Right lobe of liver (tissue), 6 donors: ENCODE results near the gene RIBC1. TPM values are rescaled to one million over a fixed set of nuclear protein-coding genes. Genes with fewer than 3 reads are reported as not detected.

Experiments used
- ATAC-seq, 4 donors: fragments of 200-7000 bp; cut with Tn5 transposase; one replicate each; pipeline ENCODE4 v1.9.1; 2020; ENCODE audit warnings: mild to moderate bottlenecking in 4 of 4, moderate library complexity in 4 of 4
- DNase-seq, 3 donors: peaks; one replicate each; pipeline ENCODE4 v3.0.0-alpha.2; 2020
- H3K27ac ChIP-seq, 3 donors: fragments of 200-600 bp; one replicate each; pipeline ENCODE4 v1.8.0; 2022
- H3K27me3 ChIP-seq, 2 donors: fragments of 200-600 bp; one replicate each; pipeline ENCODE4 v1.8.0; 2022
- H3K36me3 ChIP-seq, 4 donors: fragments of 200-600 bp; sonication (generic) in 1 of 4; one replicate each; pipeline versions ENCODE4 v1.5.1 to v1.8.0; 2017 to 2022; ENCODE audit warnings: control low read depth in 1 of 4
- H3K4me1 ChIP-seq, 4 donors: fragments of 200-600 bp; sonication (generic) in 1 of 4; one replicate each; pipeline versions ENCODE4 v1.5.1 to v1.8.0; 2017 to 2022; ENCODE audit warnings: control low read depth in 1 of 4
- H3K4me3 ChIP-seq, 3 donors: fragments of 200-600 bp; one replicate each; pipeline ENCODE4 v1.8.0; 2022
- H3K9me3 ChIP-seq, 4 donors: fragments of 200-600 bp; sonication (generic) in 1 of 4; one replicate each; pipeline versions ENCODE4 v1.5.1 to v1.8.0; 2017 to 2022; ENCODE audit warnings: control low read depth in 1 of 4
- CTCF ChIP-seq, 4 donors: fragments of 200-600 bp in 3 of 4; fragments of 450-650 bp in 1 of 4; IDR thresholded peaks; one replicate each; pipeline versions ENCODE4 v1.5.1 to v1.8.0; 2016 to 2022; ENCODE audit warnings: antibody characterized with exemption in 4 of 4, mild to moderate bottlenecking in 2 of 4
- POLR2A ChIP-seq: fragments of 450-650 bp; IDR thresholded peaks from one replicate; pipeline ENCODE4 v1.6.1; 2017; ENCODE audit warnings: antibody characterized with exemption, mild to moderate bottlenecking
- WGBS: methylation state at CpG from one replicate; pipeline ENCODE4 v1.1.6; 2018; ENCODE audit warnings: low coverage, low lambda C conversion rate; ENCODE audit not compliant: insufficient coverage; ENCODE audit errors: missing lambda C conversion rate; 5-methylcytosine and 5-hydroxymethylcytosine counted together
- intact Hi-C, 2 donors: fragments of 100-400 bp; cut with DNase I; formaldehyde crosslinking; loops; one replicate each; pipeline versions ENCODE4 v1.11.2 to v1.14.1; 2022
- microRNA-seq, 2 donors: library from miRNA; unstranded; fragments of <30 nt; microRNA quantifications; one replicate each; pipeline ENCODE4, GENCODE V29; 2019 to 2020
- small RNA-seq, 2 experiments: library from RNA; depleted of rRNA; stranded (forward); fragments of <200 nt; gene quantifications; one replicate each; pipeline ENCODE3, GENCODE V24; 2016
- total RNA-seq, 6 experiments: library from RNA; depleted of rRNA in 2 of 6; stranded (reverse); fragments of >200 nt in 2 of 6; fragmentation: NEBNext Ultra II Directional in 3 of 6; extraction: Animal tissue kit (Norgen Biotek cat#: 25700) in 3 of 6; gene quantifications; one replicate each; pipeline versions ENCODE4 v1.1.0 to v1.2.4, GENCODE V29; 2016 to 2023
- donor health status: DM: no; HTN: yes; CAD: no.
- donor health status: DM: no; HTN: no; CAD: no.
- donor health status: DM: no; HTN: no; CAD: no.
- donor health status: DM: no; HTN: yes; CAD: no.
- donor health status: DM: no; HTN: yes; CAD: no.

RIBC1 gene
- total RNA-seq, 6 experiments from 2014 or later = 0.22 to 0.88 (median 0.32) TPM; not detected in 2

DNA sequence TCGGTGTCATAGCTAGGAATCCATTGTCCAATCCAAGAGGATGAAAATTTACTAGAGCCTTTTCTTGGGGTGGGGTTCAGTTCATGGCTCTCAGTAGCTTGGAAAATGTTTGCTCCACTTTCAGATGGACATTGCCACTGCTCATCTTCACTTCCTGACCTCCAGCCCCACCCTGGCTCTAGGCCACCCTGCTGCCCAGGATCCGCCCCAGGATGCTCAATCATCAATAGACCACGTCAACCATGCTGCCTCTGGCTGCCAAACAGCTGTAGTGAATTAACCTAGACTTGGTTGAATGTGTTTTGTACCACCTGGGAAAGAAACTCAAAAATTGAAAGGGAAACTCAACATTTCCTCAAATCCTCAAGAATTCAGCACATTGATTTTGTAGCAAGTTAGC lies 48.7 kb downstream of the RIBC1 start:
- ATAC-seq = no peak
- Histone ChIP-seq H3K4me3 (no peak overlapping the region), H3K4me1 (no peaks in the 10 kb centered on the region), H3K27me3 (no peaks in the 10 kb centered on the region), H3K27ac (no peak overlapping the region), H3K36me3 (no peaks in the 10 kb centered on the region), H3K9me3 (no peaks in the 10 kb centered on the region)
- WGBS = 51% methylated on average over 3 of the region's 3 CpGs
- TF ChIP-seq CTCF (IDR thresholded peaks at IDR 0.05) (no peak), POLR2A (no peak)
- DNase-seq = no peak
- intact Hi-C loops = no loop called here

DNA sequence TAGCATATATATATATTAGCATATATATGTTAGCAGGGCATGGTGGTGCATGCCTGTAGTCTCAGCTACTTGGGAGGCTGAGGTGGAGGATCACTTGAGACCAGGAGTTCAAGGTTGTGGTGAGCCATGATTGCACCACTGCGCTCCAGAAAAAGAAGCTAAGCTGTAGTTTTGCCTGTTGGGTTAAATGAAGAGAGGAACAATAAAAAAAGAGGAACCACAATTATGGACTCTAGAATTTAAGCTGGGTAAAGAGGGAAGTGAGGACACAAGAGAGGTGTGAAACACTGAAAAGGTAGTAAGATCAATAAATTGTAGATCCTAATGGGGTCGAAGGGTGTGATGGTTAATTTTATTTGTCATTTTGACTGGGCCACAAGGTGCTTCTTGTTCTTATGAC lies 52.0 kb downstream of the RIBC1 start:
- Histone ChIP-seq H3K4me1 (no peaks in the 10 kb centered on the region), H3K4me3 (no peak overlapping the region), H3K9me3 (no peaks in the 10 kb centered on the region), H3K27ac (no peak overlapping the region), H3K27me3 (no peaks in the 10 kb centered on the region), H3K36me3 (no peaks in the 10 kb centered on the region)
- ATAC-seq (no peak), DNase-seq (no peak)
- no peak for TF ChIP-seq CTCF (IDR thresholded peaks at IDR 0.05)
- TF ChIP-seq POLR2A = no peak
- 42% methylated on average over 2 of the region's 2 CpGs for WGBS
- intact Hi-C loops = no loop called here

GRCh38 chrX:53476371-53476770 lies 53.7 kb downstream of the RIBC1 start:
- no peaks in the 10 kb centered on the region for H3K27me3 ChIP-seq
- no peaks in the 10 kb centered on the region for H3K9me3 ChIP-seq
- no peak overlapping the region for H3K27ac ChIP-seq
- intact Hi-C loops = no loop called here
- ATAC-seq = no peak
- 25% methylated on average over 2 of the region's 2 CpGs for WGBS
- H3K36me3 ChIP-seq = no peaks in the 10 kb centered on the region
- H3K4me3 ChIP-seq = no peak overlapping the region
- TF ChIP-seq CTCF (IDR thresholded peaks at IDR 0.05) (no peak), POLR2A (no peak)
- H3K4me1 ChIP-seq = no peaks in the 10 kb centered on the region
- no peak for DNase-seq

DNA sequence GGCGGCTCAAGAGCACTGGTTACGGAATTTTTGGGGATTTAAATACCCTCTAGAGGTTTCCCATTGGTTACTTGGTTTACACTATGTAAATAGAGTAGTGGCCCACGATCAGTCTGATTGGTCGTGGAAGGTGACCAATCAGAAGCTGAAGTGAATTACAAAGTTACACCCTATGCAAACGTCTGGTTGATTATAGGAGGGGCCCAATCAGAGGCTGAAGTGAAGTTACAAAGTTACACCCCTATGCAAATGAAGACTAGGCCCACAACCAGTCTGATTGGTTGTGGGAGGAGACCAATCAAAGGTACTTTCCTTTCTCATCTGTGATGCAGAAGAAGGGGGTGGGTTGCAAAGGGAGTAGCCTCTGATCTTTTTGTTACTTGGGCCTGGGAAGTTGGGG lies 56.6 kb downstream of the RIBC1 start:
- intact Hi-C loops = no loop called here
- 61% methylated on average over 4 of the region's 5 CpGs for WGBS

More for the DNA sequence above, 56.6 kb downstream of the RIBC1 start:
- Histone ChIP-seq H3K27me3 (no peaks in the 10 kb centered on the region), H3K4me1 (no peaks in the 10 kb centered on the region), H3K27ac (no peak overlapping the region), H3K4me3 (no peak overlapping the region), H3K36me3 (no peaks in the 10 kb centered on the region), H3K9me3 (no peaks in the 10 kb centered on the region)
- no peak for TF ChIP-seq POLR2A
- TF ChIP-seq CTCF (IDR thresholded peaks at IDR 0.05) = no peak
- DNase-seq (no peak), ATAC-seq (no peak)

Small RNAs within 50 kb of the gene (microRNA-seq; reads per million reads assigned to microRNA genes)
- gene MIR6857 = 0 to 0.29 reads per million in 2 donors

Small RNAs within 50 kb of the gene (small RNA-seq; reads per million reads assigned to genes)
- gene MIR6857 = 0 reads per million in 2 experiments
- gene VTRNA3-1P = 0 to 0.10 reads per million in 2 experiments

Other genes starting within 250 kb of the RIBC1 start
- 10 to 100 TPM; 27.9 to 61.6 (median 50.6) TPM for gene KDM5C, start 197.7 kb upstream of the RIBC1 start, total RNA-seq
- 1 to 10 TPM; 1.9 to 2.8 (median 2.2) TPM for gene IQSEC2, start 141.3 kb upstream of the RIBC1 start, total RNA-seq
- 10 to 100 TPM; 21.2 to 41.1 (median 32.3) TPM for gene SMC1A, start 219 bp upstream of the RIBC1 start, total RNA-seq
- 100 to 1,000 TPM; 123 to 213 (median 137) TPM for gene HSD17B10, start 11.5 kb downstream of the RIBC1 start, total RNA-seq